ENCODE data around the gene TMEM220. TPM values are rescaled to one million over a fixed set of nuclear protein-coding genes. Genes with fewer than 3 reads are reported as not detected.

The TMEM220 gene
- total RNA-seq, 1 experiment from 2014 or later = not detected

GRCh38 chr17:10713318-10713717, 16.5 kb downstream of the TMEM220 start:
- TF ChIP-seq EZH2 (IDR thresholded peaks at IDR 0.05; ENCODE audit: low read depth) (no peak), CTCF (conservative IDR thresholded peaks at IDR 0.05) (no peak)
- H3K4me3 ChIP-seq = no peak overlapping the region
- no peaks in the 10 kb centered on the region for H3K79me2 ChIP-seq (ENCODE audit: low read depth)
- H3K4me2 ChIP-seq = no peak overlapping the region
- no peak overlapping the region for H2AFZ ChIP-seq
- intact Hi-C loops (cut with micrococcal nuclease; ENCODE audit: unreplicated experiment) = no loop called here
- no TSS peak for BruUV-seq (replicated peaks)
- H3K4me1 ChIP-seq (replicated peaks; ENCODE audit: insufficient read depth) = no peaks in the 10 kb centered on the region
- H3K36me3 ChIP-seq (ENCODE audit: low read depth) = no peaks in the 10 kb centered on the region
- POLR2A ChIA-PET (ENCODE audit: unreplicated experiment) = no interaction called here
- H4K20me1 ChIP-seq (ENCODE audit: insufficient read depth) = no peaks in the 10 kb centered on the region
- no peaks in the 10 kb centered on the region for H3K27me3 ChIP-seq (ENCODE audit: insufficient read depth, low read depth)
- no peak overlapping the region for H3K27ac ChIP-seq
- no peaks in the 10 kb centered on the region for H3F3A ChIP-seq (ENCODE audit: insufficient read depth, low read depth)
- no peaks in the 10 kb centered on the region for H3K9me2 ChIP-seq (ENCODE audit: insufficient read depth)
- CTCF ChIA-PET = no interaction called here
- no peaks in the 10 kb centered on the region for H3K9me3 ChIP-seq (ENCODE audit: insufficient read depth, low read depth)
- DNase-seq = no peak

GRCh38 chr17:10705727-10706126, 24.1 kb downstream of the TMEM220 start:
- Histone ChIP-seq H3K27ac (no peak overlapping the region), H3F3A (ENCODE audit: insufficient read depth, low read depth) (no peaks in the 10 kb centered on the region), H3K9me2 (ENCODE audit: insufficient read depth) (no peaks in the 10 kb centered on the region), H3K9me3 (ENCODE audit: insufficient read depth, low read depth) (no peaks in the 10 kb centered on the region), H4K20me1 (ENCODE audit: insufficient read depth) (no peaks in the 10 kb centered on the region), H3K79me2 (ENCODE audit: low read depth) (no peaks in the 10 kb centered on the region), H3K4me1 (replicated peaks; ENCODE audit: insufficient read depth) (no peaks in the 10 kb centered on the region), H3K36me3 (ENCODE audit: low read depth) (no peaks in the 10 kb centered on the region), H3K27me3 (ENCODE audit: insufficient read depth, low read depth) (no peaks in the 10 kb centered on the region), H2AFZ (no peak overlapping the region), H3K4me2 (no peak overlapping the region), H3K4me3 (no peak overlapping the region)
- intact Hi-C loops (cut with micrococcal nuclease; ENCODE audit: unreplicated experiment) = no loop called here
- no TSS peak for BruUV-seq (replicated peaks)
- ChIA-PET POLR2A (ENCODE audit: unreplicated experiment) (no interaction called here), CTCF (no interaction called here)
- DNase-seq = no peak
- TF ChIP-seq EZH2 (IDR thresholded peaks at IDR 0.05; ENCODE audit: low read depth) (no peak), CTCF (conservative IDR thresholded peaks at IDR 0.05) (no peak)

- no peaks in the 10 kb centered on the region for H3K4me1 ChIP-seq (replicated peaks; ENCODE audit: insufficient read depth)
- H3K4me3 ChIP-seq = no peak overlapping the region
- no peaks in the 10 kb centered on the region for H3K27me3 ChIP-seq (ENCODE audit: insufficient read depth, low read depth)
- DNase-seq = no peak
- no peaks in the 10 kb centered on the region for H3K9me3 ChIP-seq (ENCODE audit: insufficient read depth, low read depth)
- no peak overlapping the region for H3K27ac ChIP-seq
- ChIA-PET CTCF (no interaction called here), POLR2A (ENCODE audit: unreplicated experiment) (no interaction called here)
- no peak overlapping the region for H2AFZ ChIP-seq
- intact Hi-C loops (cut with micrococcal nuclease; ENCODE audit: unreplicated experiment) = no loop called here
- H3K36me3 ChIP-seq (ENCODE audit: low read depth) = no peaks in the 10 kb centered on the region
- no TSS peak for BruUV-seq (replicated peaks)
- no peaks in the 10 kb centered on the region for H3K9me2 ChIP-seq (ENCODE audit: insufficient read depth)
- no peaks in the 10 kb centered on the region for H3F3A ChIP-seq (ENCODE audit: insufficient read depth, low read depth)
- no peaks in the 10 kb centered on the region for H4K20me1 ChIP-seq (ENCODE audit: insufficient read depth)
- TF ChIP-seq CTCF (conservative IDR thresholded peaks at IDR 0.05) (no peak), EZH2 (IDR thresholded peaks at IDR 0.05; ENCODE audit: low read depth) (no peak)
- H3K4me2 ChIP-seq = no peak overlapping the region
- no peaks in the 10 kb centered on the region; the same call in 1 of the 2 replicates for H3K79me2 ChIP-seq (ENCODE audit: low read depth)
These were observed 27.2 kb downstream of the TMEM220 start for GRCh38 chr17:10702574-10702973.

Data from PC-9 (cell line).